ENCODE results near the gene KIF16B. TPM values are rescaled to one million over a fixed set of nuclear protein-coding genes. Genes with fewer than 3 reads are reported as not detected.

Gene KIF16B
- total RNA-seq, 1 experiment from 2014 or later = 7.6 TPM

DNA sequence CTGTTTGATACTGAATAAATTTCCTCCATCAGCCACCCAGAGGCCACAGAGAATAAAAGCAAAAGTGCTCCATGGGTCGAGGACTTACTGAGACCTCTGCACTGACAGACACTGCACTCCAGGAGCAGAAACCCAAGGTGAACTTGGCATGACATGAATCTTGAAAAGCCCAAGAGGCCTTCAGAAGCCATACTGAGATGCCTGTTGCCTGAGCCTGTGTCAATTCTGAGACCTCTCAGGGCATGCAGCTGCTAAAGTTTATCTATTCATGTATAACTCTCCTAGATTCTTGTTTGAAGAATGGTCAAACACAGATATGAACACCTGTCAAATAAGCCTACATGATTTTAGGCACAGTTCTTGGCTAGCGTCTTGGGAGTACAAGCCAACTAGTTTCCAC is 145.7 kb downstream of the KIF16B start (continued):
- TF ChIP-seq, protein P1, sequence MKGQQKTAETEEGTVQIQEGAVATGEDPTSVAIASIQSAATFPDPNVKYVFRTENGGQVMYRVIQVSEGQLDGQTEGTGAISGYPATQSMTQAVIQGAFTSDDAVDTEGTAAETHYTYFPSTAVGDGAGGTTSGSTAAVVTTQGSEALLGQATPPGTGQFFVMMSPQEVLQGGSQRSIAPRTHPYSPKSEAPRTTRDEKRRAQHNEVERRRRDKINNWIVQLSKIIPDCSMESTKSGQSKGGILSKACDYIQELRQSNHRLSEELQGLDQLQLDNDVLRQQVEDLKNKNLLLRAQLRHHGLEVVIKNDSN (CRISPR knock-in tag; IDR thresholded peaks at IDR 0.05) = no peak
- TF ChIP-seq NFATC4 (CRISPR knock-in tag; IDR thresholded peaks at IDR 0.05) = no peak
- no peak for TF ChIP-seq ZMAT4 (CRISPR knock-in tag; IDR thresholded peaks at IDR 0.05)
- no peak for TF ChIP-seq ZNF138 (CRISPR knock-in tag; conservative IDR thresholded peaks at IDR 0.05)
- TF ChIP-seq NR3C1 (CRISPR knock-in tag; conservative IDR thresholded peaks at IDR 0.05; ENCODE audit: low read depth) = no peak
- no peak for TF ChIP-seq NR1H2 (CRISPR knock-in tag; IDR thresholded peaks at IDR 0.05)
- TF ChIP-seq, protein P2, sequence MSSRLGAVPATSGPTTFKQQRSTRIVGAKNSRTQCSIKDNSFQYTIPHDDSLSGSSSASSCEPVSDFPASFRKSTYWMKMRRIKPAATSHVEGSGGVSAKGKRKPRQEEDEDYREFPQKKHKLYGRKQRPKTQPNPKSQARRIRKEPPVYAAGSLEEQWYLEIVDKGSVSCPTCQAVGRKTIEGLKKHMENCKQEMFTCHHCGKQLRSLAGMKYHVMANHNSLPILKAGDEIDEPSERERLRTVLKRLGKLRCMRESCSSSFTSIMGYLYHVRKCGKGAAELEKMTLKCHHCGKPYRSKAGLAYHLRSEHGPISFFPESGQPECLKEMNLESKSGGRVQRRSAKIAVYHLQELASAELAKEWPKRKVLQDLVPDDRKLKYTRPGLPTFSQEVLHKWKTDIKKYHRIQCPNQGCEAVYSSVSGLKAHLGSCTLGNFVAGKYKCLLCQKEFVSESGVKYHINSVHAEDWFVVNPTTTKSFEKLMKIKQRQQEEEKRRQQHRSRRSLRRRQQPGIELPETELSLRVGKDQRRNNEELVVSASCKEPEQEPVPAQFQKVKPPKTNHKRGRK (CRISPR knock-in tag; IDR thresholded peaks at IDR 0.05; ENCODE audit: borderline replicate concordance) = no peak
- no peak for TF ChIP-seq MAX (CRISPR knock-in tag; IDR thresholded peaks at IDR 0.05)
- TF ChIP-seq E2F1 (CRISPR knock-in tag; IDR thresholded peaks at IDR 0.05) = no peak
- TF ChIP-seq ZNF219 (CRISPR knock-in tag; IDR thresholded peaks at IDR 0.05; ENCODE audit: borderline replicate concordance) = no peak
- TF ChIP-seq SOX15 (CRISPR knock-in tag; IDR thresholded peaks at IDR 0.05) = no peak
- TF ChIP-seq AR (CRISPR knock-in tag; IDR thresholded peaks at IDR 0.05) = no peak

DNA sequence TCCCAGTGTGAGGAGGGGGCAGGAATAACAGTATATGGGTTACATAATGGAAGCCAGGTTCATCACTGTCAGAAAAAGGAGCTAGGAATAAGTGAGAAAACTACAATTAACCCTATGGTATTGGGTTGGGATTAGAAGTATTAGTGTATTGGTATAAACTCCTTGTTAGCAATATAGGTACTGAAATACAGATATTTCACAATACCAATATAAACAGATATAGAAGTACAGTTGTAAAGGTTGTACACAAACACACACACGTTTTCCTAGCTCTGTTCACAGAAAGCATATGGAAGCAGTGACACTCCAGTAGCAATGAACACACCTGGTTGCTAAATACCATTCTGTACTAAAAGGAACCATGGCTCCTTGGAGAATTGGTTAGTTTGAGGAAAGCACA is 148.5 kb downstream of the KIF16B start:
- CTCF ChIA-PET = no interaction called here
- no peak overlapping the region for H3K27ac Mint-ChIP-seq
- DNase-seq (ENCODE audit: low spot score) (no peak), ATAC-seq (no peak)
- H3K4me1 Mint-ChIP-seq = peaks cover 24% of the 10 kb centered on the region
- H3K4me3 Mint-ChIP-seq = no peak overlapping the region
- peaks cover 7% of the 10 kb centered on the region for H3K9me3 Mint-ChIP-seq
- POLR2A ChIA-PET = no interaction called here
- TF ChIP-seq RELA (CRISPR knock-in tag; IDR thresholded peaks at IDR 0.05; ENCODE audit: borderline replicate concordance) (no peak), ZNF423 (CRISPR knock-in tag; IDR thresholded peaks at IDR 0.05) (no peak), HMGA2 (CRISPR knock-in tag; IDR thresholded peaks at IDR 0.05) (no peak), CREB1 (CRISPR knock-in tag; IDR thresholded peaks at IDR 0.05) (no peak), ZNF317 (CRISPR knock-in tag; IDR thresholded peaks at IDR 0.05; ENCODE audit: borderline replicate concordance, low read depth) (no peak), JUN (CRISPR knock-in tag; IDR thresholded peaks at IDR 0.05) (no peak), SOX15 (CRISPR knock-in tag; IDR thresholded peaks at IDR 0.05) (no peak), ATF2 (CRISPR knock-in tag; IDR thresholded peaks at IDR 0.05; ENCODE audit: borderline replicate concordance, low read depth) (no peak), IRF2 (CRISPR knock-in tag; IDR thresholded peaks at IDR 0.05; ENCODE audit: borderline replicate concordance, low read depth) (no peak), HMGXB4 (CRISPR knock-in tag; IDR thresholded peaks at IDR 0.05) (no peak), SMAD3 (CRISPR knock-in tag; IDR thresholded peaks at IDR 0.05; ENCODE audit: borderline replicate concordance) (no peak)
- no peaks in the 10 kb centered on the region for H3K27me3 Mint-ChIP-seq (ENCODE audit: low read depth)
- peaks cover 32% of the 10 kb centered on the region for H3K36me3 Mint-ChIP-seq

Measured in WTC11 (cell line).